NB4 (cell line): Measurements from ENCODE around the gene DFFB.

ENCODE experiments used
- CTCF ChIP-seq: IDR thresholded peaks from one replicate; pipeline ENCODE4 v1.5.1; 2012; ENCODE audit warnings: low read depth, low read length
- POLR2A ChIP-seq: IDR thresholded peaks from 2 replicates; pipeline ENCODE4 v1.6.1; 2011; ENCODE audit warnings: mild to moderate bottlenecking; ENCODE audit not compliant: insufficient read length; ENCODE audit errors: extremely low read depth
- TF ChIP-seq, protein P1 (sequence below): IDR thresholded peaks from 2 replicates; pipeline ENCODE4 v1.6.1; 2011; ENCODE audit warnings: low read depth, low read length

DNA sequence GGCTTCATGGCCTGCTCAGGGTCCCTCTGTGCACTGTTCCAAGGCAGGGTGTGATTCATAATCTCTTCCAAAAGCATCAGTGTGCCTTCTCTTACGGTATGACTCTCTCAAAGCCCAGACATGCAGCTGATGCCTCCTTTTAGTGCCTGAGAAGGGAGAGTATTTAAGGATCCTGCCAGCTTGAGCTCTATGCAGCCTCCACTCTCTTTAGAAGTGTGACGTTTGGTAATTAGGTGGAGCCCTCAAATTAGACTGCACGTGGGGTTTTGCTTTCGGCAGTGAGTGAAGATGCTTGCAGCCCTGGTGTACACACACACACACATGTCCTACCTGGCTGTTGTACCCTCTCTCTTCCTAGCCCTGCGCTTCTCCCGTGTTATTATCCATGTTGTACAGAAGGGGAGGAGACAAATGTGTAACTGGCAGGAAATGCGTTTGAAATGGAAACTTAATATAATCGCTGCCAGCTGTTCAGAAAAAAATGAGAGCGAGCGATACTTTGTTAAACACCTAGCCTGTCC, 45.4 kb downstream of the DFFB start:
- TF ChIP-seq CTCF (no peak), POLR2A (no peak)
- TF ChIP-seq, protein P1, sequence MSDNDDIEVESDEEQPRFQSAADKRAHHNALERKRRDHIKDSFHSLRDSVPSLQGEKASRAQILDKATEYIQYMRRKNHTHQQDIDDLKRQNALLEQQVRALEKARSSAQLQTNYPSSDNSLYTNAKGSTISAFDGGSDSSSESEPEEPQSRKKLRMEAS = no peak
